ENCODE measurements around the gene SDHC. TPM values are rescaled to one million over a fixed set of nuclear protein-coding genes. Genes with fewer than 3 reads are reported as not detected.

Gene SDHC
- total RNA-seq, 2 experiments from 2014 or later: 144 to 173 TPM

Other genes starting within 250 kb of the SDHC start
- gene ARHGAP30, start 244.5 kb upstream of the SDHC start, total RNA-seq: 100 to 1,000 TPM; 260 to 273 TPM
- under 1 TPM; 0.12 TPM for gene NECTIN4, start 224.8 kb upstream of the SDHC start, total RNA-seq
- under 1 TPM; 0.52 to 0.85 TPM for gene KLHDC9, start 216.0 kb upstream of the SDHC start, total RNA-seq
- gene PFDN2, start 196.3 kb upstream of the SDHC start, total RNA-seq: 10 to 100 TPM; 82.8 to 98.5 TPM
- gene NIT1, start 196.3 kb upstream of the SDHC start, total RNA-seq: 10 to 100 TPM; 36.4 to 40.9 TPM
- gene DEDD, start 181.7 kb upstream of the SDHC start, total RNA-seq: 10 to 100 TPM; 37.1 to 40.6 TPM
- 10 to 100 TPM; 90.7 to 98.4 TPM for gene UFC1, start 160.4 kb upstream of the SDHC start, total RNA-seq
- 10 to 100 TPM; 36.0 to 40.8 TPM for gene USP21, start 154.9 kb upstream of the SDHC start, total RNA-seq
- 10 to 100 TPM; 34.5 to 43.9 TPM for gene PPOX, start 148.0 kb upstream of the SDHC start, total RNA-seq
- gene B4GALT3, start 136.9 kb upstream of the SDHC start, total RNA-seq: 10 to 100 TPM; 47.0 to 53.5 TPM
- gene ADAMTS4, start 115.3 kb upstream of the SDHC start, total RNA-seq: under 1 TPM; 0.30 to 0.38 TPM
- 10 to 100 TPM; 69.4 to 83.9 TPM for gene NDUFS2, start 112.0 kb upstream of the SDHC start, total RNA-seq
- 1 to 10 TPM; 1.1 to 5.8 TPM for gene FCER1G, start 99.1 kb upstream of the SDHC start, total RNA-seq
- not detected for gene APOA2, start 90.8 kb upstream of the SDHC start, total RNA-seq
- 10 to 100 TPM; 19.4 to 27.6 TPM for gene TOMM40L, start 88.3 kb upstream of the SDHC start, total RNA-seq
- not detected for gene NR1I3, start 76.2 kb upstream of the SDHC start, total RNA-seq
- not detected for gene PCP4L1, start 55.6 kb upstream of the SDHC start, total RNA-seq
- gene MPZ, start 4.4 kb upstream of the SDHC start, total RNA-seq: 1 to 10 TPM; 3.9 to 5.9 TPM
- gene CFAP126, start 53.5 kb downstream of the SDHC start, total RNA-seq: not detected
- gene FCGR2A, start 191.1 kb downstream of the SDHC start, total RNA-seq: under 1 TPM in 1 of 2 experiments, not detected in 1; 0.35 TPM
- 1 to 10 TPM in 1 of 2 experiments, under 1 TPM in 1; 0.47 to 1.1 TPM for gene HSPA6, start 210.2 kb downstream of the SDHC start, total RNA-seq
- 1 to 10 TPM in 1 of 2 experiments, under 1 TPM in 1; 0.61 to 1.6 TPM for gene FCGR3A, start 235.4 kb downstream of the SDHC start, total RNA-seq

All from activated CD8-positive, alpha-beta memory T cell treated with anti-CD3 and anti-CD28 coated beads, Interleukin-2, amount 10 ng/mL, durations not matched to agents 7 days and 5 days (primary cell).